ENCODE measurements around the gene NT5C3B. TPM values are rescaled to one million over a fixed set of nuclear protein-coding genes. Genes with fewer than 3 reads are reported as not detected.
A peak's percentile ranks its signal among the peaks of the same experiment; 100 is the strongest.
"Not testable (repeated sequence)": the region's sequence is repeated elsewhere in the genome, so short reads cannot be mapped to it uniquely, and the experiment has no call there.

NT5C3B gene
- total RNA-seq: 10 to 100 TPM; 17.0 to 43.9 (median 26.0) TPM
- polyA plus RNA-seq: 10 to 100 TPM; 38.9 to 62.7 (median 60.9) TPM
- long read RNA-seq, donor 1, transcript NT5C3B-216 (8 exons, 1,534 nt): major isoform, 7 of 27 reads
- long read RNA-seq, donor 1, partial matches to known transcripts: 10 of 27 reads
- long read RNA-seq, donor 1, other reads (novel, unspliced or antisense): 0 of 27 reads
- long read RNA-seq, donor 2, transcript NT5C3B-216 (8 exons, 1,534 nt): major isoform, 5 of 8 reads
- long read RNA-seq, donor 2, partial matches to known transcripts: 0 of 8 reads
- long read RNA-seq, donor 2, other reads (novel, unspliced or antisense): 0 of 8 reads

DNA sequence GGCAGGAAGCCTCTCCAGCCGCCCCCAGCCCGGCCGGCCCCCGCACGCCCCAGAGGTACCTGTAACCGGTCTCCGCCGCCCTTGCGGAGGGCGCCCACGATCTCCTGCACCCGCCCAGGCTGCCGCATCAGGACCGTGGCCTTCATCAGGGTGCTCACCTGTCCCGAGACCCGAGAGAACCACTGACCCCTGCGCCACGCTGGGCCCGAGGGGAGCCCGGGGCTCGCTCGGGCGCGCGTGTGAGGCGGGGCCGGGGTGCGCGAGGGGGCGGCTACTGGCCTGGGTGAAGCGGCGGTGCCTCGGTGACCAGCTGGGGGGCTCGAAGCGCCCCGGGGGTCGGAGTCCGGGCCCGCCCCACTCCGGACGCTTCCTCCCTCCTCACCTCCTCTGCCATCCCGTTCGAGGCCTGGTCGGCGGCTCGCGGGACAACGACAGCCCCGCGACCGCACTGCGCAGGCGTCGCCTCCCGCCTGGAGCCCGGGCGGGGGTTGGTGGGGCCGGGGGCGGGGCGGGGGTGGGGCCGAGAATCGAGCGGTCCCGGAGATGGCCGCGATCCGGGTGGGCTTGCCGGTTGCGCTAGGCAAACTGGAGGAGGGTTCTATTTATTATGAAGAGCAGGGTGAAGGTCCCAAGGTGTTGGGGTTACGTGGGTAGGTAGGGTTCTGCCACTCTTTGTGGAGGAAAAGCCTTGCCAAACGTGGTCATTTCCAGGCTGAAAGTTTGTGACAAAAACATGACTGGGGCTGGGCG lies at the start of gene NT5C3B:
Gene NT5C3B (minus strand): TSS at position 433 of the 750 bp plus-strand sequence. CDS start 39 bp downstream, at position 394.
- TF ChIP-seq, protein P1, sequence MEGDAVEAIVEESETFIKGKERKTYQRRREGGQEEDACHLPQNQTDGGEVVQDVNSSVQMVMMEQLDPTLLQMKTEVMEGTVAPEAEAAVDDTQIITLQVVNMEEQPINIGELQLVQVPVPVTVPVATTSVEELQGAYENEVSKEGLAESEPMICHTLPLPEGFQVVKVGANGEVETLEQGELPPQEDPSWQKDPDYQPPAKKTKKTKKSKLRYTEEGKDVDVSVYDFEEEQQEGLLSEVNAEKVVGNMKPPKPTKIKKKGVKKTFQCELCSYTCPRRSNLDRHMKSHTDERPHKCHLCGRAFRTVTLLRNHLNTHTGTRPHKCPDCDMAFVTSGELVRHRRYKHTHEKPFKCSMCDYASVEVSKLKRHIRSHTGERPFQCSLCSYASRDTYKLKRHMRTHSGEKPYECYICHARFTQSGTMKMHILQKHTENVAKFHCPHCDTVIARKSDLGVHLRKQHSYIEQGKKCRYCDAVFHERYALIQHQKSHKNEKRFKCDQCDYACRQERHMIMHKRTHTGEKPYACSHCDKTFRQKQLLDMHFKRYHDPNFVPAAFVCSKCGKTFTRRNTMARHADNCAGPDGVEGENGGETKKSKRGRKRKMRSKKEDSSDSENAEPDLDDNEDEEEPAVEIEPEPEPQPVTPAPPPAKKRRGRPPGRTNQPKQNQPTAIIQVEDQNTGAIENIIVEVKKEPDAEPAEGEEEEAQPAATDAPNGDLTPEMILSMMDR (IDR thresholded peaks at IDR 0.05 in 8 of 11, conservative IDR thresholded peaks at IDR 0.05 in 3 of 11): no peak
- TF ChIP-seq POLR2AphosphoS5 (IDR thresholded peaks at IDR 0.05) (peak; percentile 76 to 78 (median 78)), POLR2A (IDR thresholded peaks at IDR 0.05) (no peak)
- Histone ChIP-seq H3K27me3 (replicated peaks in 1 of 7) (peaks cover 0 to 8% (median 0%) of the 10 kb centered on the region in 7 donors), H3K4me3 (peak within 1 kb of the TSS; percentile 81 to 93 (median 84)), H3K9me3 (no peaks in the 10 kb centered on the region), H3K27ac (peak within 1 kb of the TSS in 7 of 8 donors; percentile 46 to 85 (median 73)), H3K4me1 (peaks cover 4 to 23% (median 18%) of the 10 kb centered on the region in 6 donors), H3K36me3 (peaks cover 0 to 29% (median 14%) of the 10 kb centered on the region in 6 donors)
- WGBS, 5 donors: 1% methylated on average over 52 to 72 of the region's 72 CpGs
- peak; percentile 88 for DNase-seq
- intact Hi-C loops (cut with DNase I; ENCODE audit: low total_unique reads): no loop called here

DNA sequence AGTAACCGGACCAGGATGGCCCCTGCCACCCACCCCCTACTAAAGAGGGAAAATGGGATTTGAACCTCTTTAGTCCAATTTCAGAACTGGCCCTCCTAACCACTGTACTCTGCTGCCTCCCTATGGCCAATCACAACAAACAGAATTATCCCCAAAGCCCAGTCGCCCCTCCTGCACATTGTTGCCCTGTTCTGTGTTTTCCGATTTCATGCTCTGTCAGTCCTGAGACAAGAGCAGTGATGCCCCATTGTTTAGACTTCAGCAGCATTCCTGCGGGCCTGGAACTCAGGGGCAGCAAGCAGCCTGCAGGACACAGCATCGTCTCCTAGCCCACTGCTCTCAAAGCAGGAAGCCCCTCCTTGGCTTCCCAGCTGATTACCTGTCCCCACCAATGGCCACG lies 49.7 kb upstream of the NT5C3B start:
- WGBS, 5 donors: 90 to 94% (median 92%) methylated on average over 6 of the region's 6 CpGs
- Histone ChIP-seq H3K27me3 (replicated peaks in 1 of 7) (no peaks in the 10 kb centered on the region), H3K4me1 (peaks cover 0 to 7% (median 0%) of the 10 kb centered on the region in 6 donors), H3K36me3 (peaks cover 4 to 100% (median 92%) of the 10 kb centered on the region in 6 donors), H3K27ac (peak overlapping the region in 5 of 8 donors; percentile 4 to 66 (median 46)), H3K4me3 (no peak overlapping the region), H3K9me3 (no peaks in the 10 kb centered on the region)
- no peak for TF ChIP-seq POLR2A (IDR thresholded peaks at IDR 0.05)
- TF ChIP-seq, protein P1 (IDR thresholded peaks at IDR 0.05 in 8 of 11, conservative IDR thresholded peaks at IDR 0.05 in 3 of 11): peak in 1 of 11 experiments; percentile 16
- intact Hi-C loops (cut with DNase I; ENCODE audit: low total_unique reads): no loop called here
- no peak for DNase-seq

DNA sequence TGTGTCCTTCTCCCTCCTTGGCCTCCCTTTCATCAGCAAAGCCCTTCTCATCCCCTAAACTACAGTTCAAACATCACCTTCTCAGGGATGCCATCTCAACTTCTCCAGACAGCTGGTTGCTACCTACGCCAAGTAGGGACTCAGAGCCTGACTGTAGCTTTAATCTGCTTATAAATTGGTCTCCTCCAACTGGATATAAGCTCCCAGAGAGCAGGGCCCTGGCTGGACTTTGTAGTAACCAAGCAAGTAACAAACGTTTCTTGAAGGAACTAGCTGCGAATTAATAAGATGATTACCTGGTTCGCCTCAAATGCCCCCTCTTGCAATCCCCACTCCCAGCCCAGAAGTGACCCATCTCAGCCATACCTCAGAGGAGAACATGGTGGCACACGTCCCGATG lies 46.7 kb upstream of the NT5C3B start:
- Histone ChIP-seq H3K27me3 (replicated peaks in 1 of 7) (no peaks in the 10 kb centered on the region), H3K9me3 (no peaks in the 10 kb centered on the region), H3K27ac (no peak overlapping the region), H3K4me3 (no peak overlapping the region), H3K4me1 (peaks cover 0 to 7% (median 0%) of the 10 kb centered on the region in 6 donors), H3K36me3 (peaks cover 12 to 100% (median 93%) of the 10 kb centered on the region in 6 donors)
- no peak for DNase-seq
- intact Hi-C loops (cut with DNase I; ENCODE audit: low total_unique reads): no loop called here
- TF ChIP-seq, protein P1 (IDR thresholded peaks at IDR 0.05 in 8 of 11, conservative IDR thresholded peaks at IDR 0.05 in 3 of 11): no peak
- TF ChIP-seq POLR2AphosphoS5 (IDR thresholded peaks at IDR 0.05) (no peak), POLR2A (IDR thresholded peaks at IDR 0.05) (no peak)
- WGBS, 5 donors: 91 to 96% (median 93%) methylated on average over 6 of the region's 6 CpGs

DNA sequence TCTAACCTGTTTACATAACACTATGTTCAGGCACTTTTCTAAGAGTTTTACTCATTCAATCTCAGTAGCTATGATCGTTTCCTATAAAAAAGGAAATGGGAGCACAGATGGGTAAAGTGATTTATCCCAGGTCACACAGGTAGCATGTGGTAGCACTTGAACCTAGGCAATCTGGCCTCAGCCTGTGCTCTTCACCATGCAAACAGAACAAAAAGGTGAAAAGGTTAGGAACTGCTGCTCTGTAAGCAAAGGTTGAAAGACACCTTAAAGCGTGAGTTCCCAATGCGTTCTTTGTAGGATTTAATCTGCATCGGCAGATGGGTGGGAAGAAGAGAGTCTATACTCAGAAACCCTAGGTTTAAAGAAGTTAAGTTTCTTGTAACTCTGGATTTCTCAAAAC lies 44.1 kb upstream of the NT5C3B start:
- Histone ChIP-seq H3K36me3 (peaks cover 9 to 97% (median 83%) of the 10 kb centered on the region in 6 donors), H3K27ac (no peak overlapping the region), H3K4me3 (no peak overlapping the region), H3K27me3 (replicated peaks in 1 of 7) (no peaks in the 10 kb centered on the region), H3K9me3 (no peaks in the 10 kb centered on the region), H3K4me1 (no peaks in the 10 kb centered on the region)
- WGBS, 5 donors: 90 to 95% (median 92%) methylated on average over 4 of the region's 4 CpGs
- intact Hi-C loops (cut with DNase I; ENCODE audit: low total_unique reads): no loop called here
- TF ChIP-seq POLR2A (IDR thresholded peaks at IDR 0.05) (no peak), POLR2AphosphoS5 (IDR thresholded peaks at IDR 0.05) (no peak)
- TF ChIP-seq, protein P1 (IDR thresholded peaks at IDR 0.05 in 8 of 11, conservative IDR thresholded peaks at IDR 0.05 in 3 of 11): no peak
- DNase-seq: no peak

DNA sequence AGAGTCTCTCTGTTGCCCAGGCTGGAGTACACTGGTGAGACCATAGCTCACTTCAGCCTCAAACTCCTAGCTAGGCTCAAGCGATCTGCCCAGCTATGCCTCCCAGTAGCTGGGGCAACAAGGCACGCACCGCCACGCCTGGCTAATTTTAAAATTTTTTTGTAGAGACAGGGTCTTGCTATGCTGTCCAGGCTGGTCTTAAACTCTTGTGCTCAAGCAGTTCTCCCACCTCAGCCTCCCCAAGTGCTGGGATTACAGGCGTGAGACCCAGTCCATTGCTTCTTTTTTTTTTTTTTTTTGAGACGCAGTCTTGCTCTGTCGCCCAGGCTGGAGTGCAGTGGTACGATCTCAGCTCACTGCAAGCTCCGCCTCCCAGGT lies 38.2 kb upstream of the NT5C3B start:
- H3K27ac ChIP-seq; H3K9me3 ChIP-seq; intact Hi-C loops (cut with DNase I; ENCODE audit: low total_unique reads); H3K4me3 ChIP-seq; H3K4me1 ChIP-seq; H3K27me3 ChIP-seq (replicated peaks in 1 of 7); DNase-seq: not testable (repeated sequence)
- WGBS, 5 donors: 93 to 99% (median 97%) methylated on average over 9 of the region's 9 CpGs
- H3K36me3 ChIP-seq: peaks cover 18 to 97% (median 84%) of the 10 kb centered on the region in 6 donors
